Activated effector memory CD4-positive, alpha-beta T cell treated with Interleukin-2 at 50 U/mL for 16 hours (primary cell): Measurements from ENCODE around the gene ESAM.

Experiments used
- DNase-seq: peaks from one replicate; pipeline ENCODE4 v3.0.0-alpha.2; 2020

ESAM gene

DNA sequence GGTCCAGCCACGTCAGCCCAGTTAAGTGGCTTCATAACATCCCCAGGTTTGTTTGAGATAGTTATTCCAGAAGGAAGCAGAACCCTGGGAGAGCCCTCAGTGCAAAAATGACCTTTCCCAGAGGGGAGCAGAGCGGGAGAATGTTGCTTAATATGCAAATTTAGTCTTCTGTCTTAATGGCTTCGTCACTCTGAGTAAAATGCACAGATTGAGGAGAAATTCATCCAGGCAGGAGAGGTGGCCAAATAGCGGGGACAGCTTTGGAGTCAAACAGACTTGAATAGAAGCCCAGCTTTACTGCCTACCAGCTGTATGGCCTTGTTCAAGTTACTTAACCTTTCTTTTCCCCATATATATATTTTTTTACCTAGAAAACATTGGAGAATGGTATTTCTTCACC, 34.6 kb downstream of the ESAM start:
- no peak for DNase-seq

DNA sequence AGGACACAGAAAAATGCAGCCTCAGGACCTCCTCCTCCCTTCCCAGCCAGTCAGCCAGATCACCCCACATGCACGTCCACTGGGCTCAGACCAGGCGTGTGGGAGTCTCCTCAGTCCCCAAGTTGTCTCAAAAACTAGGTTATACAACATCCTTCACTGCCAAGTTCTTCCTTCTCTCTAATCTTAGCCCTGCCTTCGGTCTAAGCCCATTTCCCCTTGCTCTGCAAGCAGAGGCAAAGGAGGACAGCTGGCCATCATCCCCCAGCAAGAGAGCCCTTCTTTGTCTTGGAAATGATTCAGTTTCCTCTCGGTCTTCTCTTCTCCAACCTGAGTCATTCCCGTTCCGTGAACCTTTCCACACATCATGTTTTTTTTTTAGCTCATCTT, 36.4 kb downstream of the ESAM start:
- DNase-seq: no peak

DNA sequence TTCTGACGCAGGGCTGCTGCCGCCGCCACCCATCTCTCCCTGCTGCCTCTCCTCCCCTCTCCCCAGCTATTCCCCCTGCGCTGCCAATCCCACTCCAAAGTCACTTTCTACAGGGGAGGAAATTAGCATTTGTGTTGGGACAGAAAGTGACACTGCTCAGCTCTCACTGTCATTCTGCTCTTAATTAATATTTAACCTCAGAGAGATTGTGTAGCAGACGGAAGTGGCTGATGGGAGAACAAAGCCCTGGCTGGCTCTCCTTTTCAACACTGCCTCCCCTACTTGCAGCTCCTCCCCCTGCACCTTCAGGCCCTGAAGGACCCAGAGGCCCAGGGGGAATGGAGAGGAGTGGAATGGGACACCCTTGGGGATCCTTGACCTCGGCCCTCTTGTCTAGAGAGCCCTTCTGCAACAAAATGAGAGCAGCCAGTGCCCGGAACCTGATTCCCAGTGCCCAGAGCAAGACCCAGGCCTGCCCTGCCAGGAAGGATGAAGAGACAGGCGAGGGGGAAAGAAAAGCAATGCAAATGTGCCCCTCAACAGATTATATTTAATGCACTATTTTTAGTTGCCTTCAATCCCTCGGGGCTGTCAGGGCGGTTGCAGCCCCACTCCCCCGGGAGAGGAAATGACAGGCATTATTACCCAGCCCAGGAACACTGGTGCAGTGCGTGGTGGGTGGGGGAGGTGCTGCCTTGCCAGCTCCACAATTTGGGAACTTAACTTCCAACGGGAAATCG, 36.9 kb downstream of the ESAM start:
- no peak for DNase-seq

DNA sequence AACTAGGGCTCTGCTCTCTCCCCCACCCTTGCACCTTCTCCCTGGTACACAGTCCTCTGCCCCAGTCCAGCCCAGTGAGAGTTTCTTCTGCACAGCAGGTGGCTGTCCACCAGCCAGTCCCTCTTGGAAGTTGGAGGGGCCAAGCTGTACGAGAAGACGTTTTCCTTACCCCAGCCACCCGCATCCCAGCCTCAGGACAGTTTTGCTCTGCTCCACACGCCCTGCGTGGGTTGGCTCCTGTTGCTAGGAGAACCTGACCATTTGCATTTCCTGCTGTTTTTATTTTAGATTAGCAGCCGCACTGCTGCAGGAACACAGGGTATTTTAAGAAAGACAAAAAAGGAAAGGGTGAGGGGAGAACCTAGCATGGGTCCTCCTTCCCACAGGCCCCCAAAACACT, 39.9 kb downstream of the ESAM start:
- no peak for DNase-seq

DNA sequence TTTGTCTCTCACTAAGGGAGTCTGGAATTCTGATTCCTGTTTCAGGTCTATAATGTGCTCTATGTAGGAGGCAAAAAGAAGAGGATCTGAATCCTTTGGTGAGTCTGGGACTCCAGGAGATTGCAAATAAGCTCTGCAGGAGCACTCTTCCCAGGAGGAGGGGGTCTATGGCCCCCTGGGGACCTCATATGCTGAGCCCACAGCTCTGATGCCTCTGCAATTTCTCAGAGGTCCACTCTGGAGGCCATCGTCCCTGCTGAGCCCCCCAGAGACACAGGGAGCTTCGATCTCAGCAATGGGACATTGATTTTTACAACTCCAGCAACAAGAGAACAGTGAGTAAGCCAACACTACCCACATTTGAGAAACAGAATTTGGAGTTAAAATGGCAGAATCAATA, 42.6 kb downstream of the ESAM start:
- DNase-seq: no peak

DNA sequence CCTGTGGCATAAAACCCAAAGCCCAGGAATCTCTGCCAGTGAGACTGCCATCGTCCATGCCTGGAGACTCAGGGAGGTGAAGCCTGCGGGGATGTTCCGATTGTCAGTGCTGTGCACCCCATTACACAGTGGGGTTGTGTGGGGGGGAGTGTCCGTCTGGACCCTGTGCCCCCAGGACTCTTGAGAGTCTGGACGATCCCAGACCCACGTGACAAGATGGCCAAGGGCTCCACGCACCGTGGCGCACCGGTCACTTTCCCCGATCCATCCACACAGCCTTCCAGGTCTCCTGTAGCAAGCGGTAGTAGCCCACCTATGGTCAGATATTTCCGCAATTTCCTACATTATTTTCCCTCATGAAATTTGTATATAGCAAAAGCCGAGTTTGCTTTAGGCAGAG, 43.3 kb downstream of the ESAM start:
- no peak for DNase-seq

DNA sequence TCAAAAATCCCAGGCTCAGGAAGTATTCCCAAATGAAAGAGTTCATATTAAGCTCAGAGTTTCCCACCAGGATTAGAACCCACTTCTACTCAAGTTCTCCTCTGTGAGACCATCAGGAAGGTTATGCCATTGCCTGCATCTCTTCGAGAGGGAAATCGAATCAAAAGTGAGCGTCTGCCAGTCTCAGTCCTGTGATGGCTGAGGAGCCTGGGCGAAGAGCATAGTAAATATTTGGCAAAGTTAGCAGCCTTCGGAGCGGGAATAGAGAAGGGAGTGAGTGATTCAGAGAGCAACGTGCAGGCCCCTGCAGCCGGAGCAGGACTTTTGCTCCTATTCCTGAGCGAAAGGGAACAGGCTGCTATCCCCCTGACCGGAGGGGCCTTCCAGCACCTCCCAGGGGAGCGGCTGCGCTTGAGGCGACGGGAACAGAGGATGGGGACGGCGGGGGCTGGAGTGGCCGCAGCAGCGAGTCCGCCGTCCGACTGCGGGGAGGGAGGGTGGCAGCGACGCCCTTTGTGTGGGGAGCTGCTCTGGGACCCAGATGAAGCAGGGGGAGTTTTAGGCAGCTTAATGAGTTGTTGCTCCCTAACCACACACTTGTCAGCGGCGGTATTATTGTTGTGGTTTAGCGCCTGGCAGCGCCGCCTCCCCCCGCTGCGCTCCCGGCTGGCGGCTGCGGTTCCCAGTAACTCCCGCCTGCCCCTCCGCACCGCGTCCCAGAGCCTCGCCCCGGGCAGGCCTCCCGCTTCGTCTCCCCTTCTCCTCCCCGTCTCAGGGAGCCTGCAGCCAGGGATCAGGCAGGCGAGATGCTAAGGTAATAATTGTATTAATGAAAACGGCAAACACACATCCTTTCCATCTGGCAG, 44.1 kb downstream of the ESAM start:
- DNase-seq: no peak

DNA sequence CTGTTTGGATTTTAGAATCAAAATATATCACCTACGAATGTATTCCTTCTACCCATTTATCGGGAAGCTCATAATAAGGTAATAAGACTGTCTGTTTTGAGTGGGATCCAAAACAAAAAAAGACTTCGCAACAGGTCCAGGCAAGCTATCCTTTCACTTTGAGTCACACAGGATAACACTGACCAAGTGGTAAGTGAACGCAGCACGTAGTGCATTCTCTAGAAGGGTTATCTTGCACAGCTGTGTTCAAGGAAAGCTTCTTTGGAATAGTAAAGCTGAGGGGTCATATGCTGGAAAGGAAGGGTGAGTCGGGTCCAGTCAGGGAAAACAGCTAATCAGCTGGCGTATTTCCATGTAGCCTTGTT, 44.7 kb downstream of the ESAM start:
- DNase-seq: no peak

DNA sequence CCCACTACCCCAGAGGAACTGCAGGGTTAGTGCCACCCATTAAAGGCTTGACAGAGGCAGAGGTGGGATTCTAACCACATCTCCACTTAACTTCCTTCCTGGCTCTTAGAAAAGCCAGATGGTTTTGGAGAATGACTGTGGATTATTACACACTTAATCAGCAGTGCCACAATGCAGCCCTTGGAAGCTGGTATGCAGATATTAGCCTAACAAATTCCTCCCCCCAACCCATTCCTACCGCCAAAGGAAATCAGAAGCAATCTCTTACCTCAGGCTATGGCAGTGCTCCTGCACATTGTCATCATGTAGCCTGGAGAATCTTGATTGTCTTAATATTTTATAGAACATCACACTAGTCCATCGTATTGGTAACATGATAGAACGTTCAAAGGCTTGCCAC, 45.5 kb downstream of the ESAM start:
- DNase-seq: no peak

DNA sequence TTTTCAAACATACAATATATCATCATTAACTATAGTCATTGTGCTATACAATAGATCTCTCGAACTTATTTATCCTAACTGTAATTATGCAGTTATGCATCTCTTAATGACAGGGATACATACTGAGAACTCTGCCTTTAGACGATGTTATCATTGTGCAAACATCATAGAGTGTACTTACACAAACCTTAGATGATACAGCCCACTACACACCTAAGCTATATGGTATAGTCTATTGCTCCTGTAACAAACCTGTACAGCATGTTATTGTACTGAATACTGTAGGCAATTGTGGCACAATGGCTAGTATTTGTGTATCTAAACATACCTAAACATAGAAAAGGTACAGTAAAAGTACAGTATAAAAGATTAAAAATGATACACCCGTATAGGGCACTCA, 49.7 kb downstream of the ESAM start:
- no peak for DNase-seq

DNA sequence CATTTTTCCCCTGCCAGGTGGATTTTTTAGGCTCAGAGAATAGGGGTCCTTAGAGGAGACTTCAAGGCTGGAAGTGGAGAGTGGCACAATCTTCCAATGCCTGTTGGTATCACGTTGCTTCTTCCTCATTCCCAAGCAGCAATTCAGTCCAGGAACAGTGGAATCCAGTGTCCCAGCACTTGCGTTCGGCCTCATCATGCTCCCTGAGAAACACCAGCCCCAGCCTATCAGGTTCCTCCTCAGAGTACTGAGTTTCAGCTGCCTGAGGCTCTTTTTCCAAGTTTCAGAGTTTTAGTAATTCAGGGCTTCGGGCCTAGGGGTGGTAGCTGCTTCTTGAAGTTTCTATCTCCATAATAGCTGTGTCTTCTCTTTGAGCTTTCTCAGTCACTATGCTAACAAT, 54.3 kb downstream of the ESAM start:
- no peak for DNase-seq
